HG02610 (cell line): ENCODE results near the gene PPIG.
A peak's percentile ranks its signal among the peaks of the same experiment; 100 is the strongest.
"Not testable (repeated sequence)": the region's sequence is repeated elsewhere in the genome, so short reads cannot be mapped to it uniquely, and the experiment has no call there.

Source experiments
- ATAC-seq: cut with Tn5 transposase; IDR thresholded peaks from one replicate; pipeline ENCODE4 v1.9.1; 2021; ENCODE audit warnings: mild to moderate bottlenecking, moderate library complexity; ENCODE audit not compliant: unreplicated experiment

PPIG gene

GRCh38 chr2:169585673-169586072, 1.5 kb downstream of the PPIG start:
- ATAC-seq = no peak

GRCh38 chr2:169590804-169591203, 6.7 kb downstream of the PPIG start:
- ATAC-seq = no peak

GRCh38 chr2:169596546-169596945, 12.4 kb downstream of the PPIG start:
- not testable (repeated sequence) for ATAC-seq

- ATAC-seq = no peak
Observed at GRCh38 chr2:169598982-169599381, 14.8 kb downstream of the PPIG start.

GRCh38 chr2:169599568-169599967, 15.4 kb downstream of the PPIG start:
- no peak for ATAC-seq

GRCh38 chr2:169609264-169609663, 25.1 kb downstream of the PPIG start:
- no peak for ATAC-seq

GRCh38 chr2:169613876-169614275, 29.7 kb downstream of the PPIG start:
- ATAC-seq = no peak

GRCh38 chr2:169615982-169616381, 31.8 kb downstream of the PPIG start:
- not testable (repeated sequence) for ATAC-seq

- ATAC-seq = no peak
Observed at GRCh38 chr2:169619946-169620345, 35.8 kb downstream of the PPIG start.

GRCh38 chr2:169620509-169620908, 36.4 kb downstream of the PPIG start:
- no peak for ATAC-seq

- ATAC-seq = no peak
Observed at GRCh38 chr2:169623235-169623634, 39.1 kb downstream of the PPIG start.

GRCh38 chr2:169625781-169626180, 41.6 kb downstream of the PPIG start:
- ATAC-seq = no peak

- ATAC-seq = no peak
Observed at GRCh38 chr2:169636440-169637097, 52.4 kb downstream of the PPIG start.

GRCh38 chr2:169637620-169638019, 53.5 kb downstream of the PPIG start:
- ATAC-seq = no peak

- no peak for ATAC-seq
Observed at GRCh38 chr2:169640104-169640503, 56.0 kb downstream of the PPIG start.

- ATAC-seq = no peak
Observed at GRCh38 chr2:169641464-169641863, 57.3 kb downstream of the PPIG start.

GRCh38 chr2:169644173-169644572, 60.0 kb downstream of the PPIG start:
- ATAC-seq = no peak

- no peak for ATAC-seq
Observed at GRCh38 chr2:169647496-169647895, 63.3 kb downstream of the PPIG start.

- no peak for ATAC-seq
Observed at GRCh38 chr2:169649278-169649677, 65.1 kb downstream of the PPIG start.

- ATAC-seq = no peak
Observed at GRCh38 chr2:169653636-169654035, 69.5 kb downstream of the PPIG start.

GRCh38 chr2:169656164-169656563, 72.0 kb downstream of the PPIG start:
- no peak for ATAC-seq

GRCh38 chr2:169658877-169659276, 74.7 kb downstream of the PPIG start:
- ATAC-seq = no peak

- ATAC-seq = peak; percentile 51
Observed at GRCh38 chr2:169659320-169659719, 75.2 kb downstream of the PPIG start.
